Mesothelial cell of epicardium (in vitro differentiated cells): ENCODE measurements around the gene HIBADH. TPM values are rescaled to one million over a fixed set of nuclear protein-coding genes. Genes with fewer than 3 reads are reported as not detected.

Source experiments
- total RNA-seq: library from RNA; stranded (reverse); gene quantifications from 3 replicates; pipeline ENCODE4 v1.2.1, GENCODE V29; 2021

The HIBADH gene
- total RNA-seq, 1 donor from 2014 or later, result 33.2 TPM

Other genes with a start within 250 kb of the HIBADH start
- 84.8 to 90.2 TPM (median 89.8 TPM) in 3 replicates for gene TAX1BP1, start 77.3 kb upstream of the HIBADH start, total RNA-seq